Stimulated activated memory B cell treated with anti-CD40 and anti-IgM and Interleukin-4, amounts not matched to agents 10 μg/mL and 1 μg/mL and 100 μg/mL, for 72 hours (primary cell): Measurements from ENCODE around the gene TBC1D22B.
"Not testable (repeated sequence)": the region's sequence is repeated elsewhere in the genome, so short reads cannot be mapped to it uniquely, and the experiment has no call there.

Source experiments
- ATAC-seq: fragments of 150-1000 bp; cut with Tn5 transposase; 2 replicates; pipeline ENCODE4 v1.10.0; 2021
- H3K27ac Mint-ChIP-seq: one replicate; pipeline ENCODE4 v1.8.0; 2022; ENCODE audit warnings: mild to moderate bottlenecking, mixed read lengths
- H3K27me3 Mint-ChIP-seq: one replicate; pipeline ENCODE4 v1.8.0; 2022; ENCODE audit warnings: mixed read lengths
- H3K36me3 Mint-ChIP-seq: one replicate; pipeline ENCODE4 v1.8.0; 2022; ENCODE audit warnings: mixed read lengths
- H3K4me1 Mint-ChIP-seq: one replicate; pipeline ENCODE4 v1.8.0; 2022; ENCODE audit warnings: mixed read lengths
- H3K4me3 Mint-ChIP-seq: one replicate; pipeline ENCODE4 v1.8.0; 2022; ENCODE audit warnings: mild to moderate bottlenecking, moderate library complexity, mixed read lengths
- H3K9me3 Mint-ChIP-seq: one replicate; pipeline ENCODE4 v1.8.0; 2022; ENCODE audit warnings: mixed read lengths

The TBC1D22B gene

DNA sequence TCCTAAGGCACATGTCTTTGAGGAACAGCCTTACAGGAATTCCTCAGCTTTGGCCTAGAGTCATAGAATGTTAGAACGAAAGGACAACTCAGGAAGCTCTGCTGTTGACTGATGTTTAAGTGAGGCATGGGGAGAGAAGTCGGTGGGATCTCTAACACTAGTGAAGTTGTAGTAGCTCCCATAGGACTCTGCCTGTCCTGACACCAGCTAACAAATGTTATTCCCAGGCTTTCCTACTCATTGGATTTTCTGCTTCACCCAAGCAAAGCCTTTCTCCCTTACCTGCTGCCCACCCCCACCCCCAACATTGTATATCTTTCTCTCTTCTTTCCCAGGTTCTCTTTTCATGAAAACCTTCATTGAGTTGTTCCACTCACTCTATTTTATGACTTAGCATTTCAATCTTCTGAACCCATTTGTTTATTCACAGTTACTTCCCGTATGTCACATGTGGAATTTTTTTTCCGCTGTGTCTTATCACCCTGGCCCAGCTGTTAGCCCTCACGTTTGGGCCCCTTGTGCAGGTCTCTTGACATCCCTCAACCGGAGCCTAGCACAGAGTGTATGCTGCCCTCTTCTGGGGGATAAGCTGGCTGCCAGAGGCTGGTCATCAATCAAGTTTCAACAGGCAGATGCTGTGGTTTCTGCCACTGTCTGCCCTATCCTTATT, 57.0 kb downstream of the TBC1D22B start:
- no peak overlapping the region for H3K4me3 Mint-ChIP-seq
- no peak overlapping the region for H3K27ac Mint-ChIP-seq
- ATAC-seq: no peak
- H3K9me3 Mint-ChIP-seq: no peaks in the 10 kb centered on the region
- no peaks in the 10 kb centered on the region for H3K27me3 Mint-ChIP-seq
- H3K4me1 Mint-ChIP-seq: peaks cover 6% of the 10 kb centered on the region
- peaks cover 25% of the 10 kb centered on the region for H3K36me3 Mint-ChIP-seq

DNA sequence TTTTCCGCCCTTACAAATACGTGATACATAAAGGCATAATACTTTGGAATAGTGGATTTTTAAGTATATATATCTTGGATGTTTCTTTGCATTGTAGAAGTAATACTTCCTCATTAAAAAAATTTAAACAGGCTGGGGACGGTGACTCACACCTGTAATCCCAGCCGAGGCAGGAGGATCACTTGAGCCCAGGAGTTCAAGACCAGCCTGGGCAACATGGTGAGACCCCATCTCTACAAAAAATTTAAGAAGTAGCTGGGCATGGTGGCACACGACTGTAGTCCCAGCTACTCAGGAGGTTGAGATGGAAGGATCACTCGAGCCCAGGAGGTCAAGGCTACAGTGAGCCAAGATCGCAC, 57.6 kb downstream of the TBC1D22B start:
- no peak for ATAC-seq
- Mint-ChIP-seq H3K4me1 (peaks cover 6% of the 10 kb centered on the region), H3K9me3 (no peaks in the 10 kb centered on the region), H3K4me3 (no peak overlapping the region), H3K27me3 (no peaks in the 10 kb centered on the region), H3K36me3 (peaks cover 28% of the 10 kb centered on the region), H3K27ac (no peak overlapping the region)

DNA sequence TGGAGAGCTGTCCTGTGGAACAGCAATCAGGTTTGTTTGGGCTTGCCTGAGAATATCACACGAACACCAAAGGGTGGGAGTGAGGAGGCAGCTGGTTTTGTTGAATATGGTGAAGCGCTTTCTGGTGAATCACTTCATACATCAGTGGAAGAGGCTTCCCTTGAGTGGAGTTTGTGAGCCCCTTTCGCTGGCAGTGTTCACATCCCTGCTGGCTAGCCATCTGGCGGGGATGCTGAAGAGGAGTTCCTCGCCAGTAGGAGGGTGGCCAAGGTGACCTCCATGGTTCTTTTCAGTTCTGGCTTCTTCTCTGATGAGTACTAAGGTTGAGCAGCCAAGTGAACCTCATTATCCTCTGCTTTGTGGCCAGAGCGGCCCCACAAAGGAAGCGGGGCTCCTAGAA, 58.5 kb downstream of the TBC1D22B start:
- H3K36me3 Mint-ChIP-seq: peaks cover 28% of the 10 kb centered on the region
- H3K4me3 Mint-ChIP-seq: no peak overlapping the region
- ATAC-seq: no peak
- H3K27ac Mint-ChIP-seq: no peak overlapping the region
- no peaks in the 10 kb centered on the region for H3K27me3 Mint-ChIP-seq
- no peaks in the 10 kb centered on the region for H3K9me3 Mint-ChIP-seq
- peaks cover 6% of the 10 kb centered on the region for H3K4me1 Mint-ChIP-seq

DNA sequence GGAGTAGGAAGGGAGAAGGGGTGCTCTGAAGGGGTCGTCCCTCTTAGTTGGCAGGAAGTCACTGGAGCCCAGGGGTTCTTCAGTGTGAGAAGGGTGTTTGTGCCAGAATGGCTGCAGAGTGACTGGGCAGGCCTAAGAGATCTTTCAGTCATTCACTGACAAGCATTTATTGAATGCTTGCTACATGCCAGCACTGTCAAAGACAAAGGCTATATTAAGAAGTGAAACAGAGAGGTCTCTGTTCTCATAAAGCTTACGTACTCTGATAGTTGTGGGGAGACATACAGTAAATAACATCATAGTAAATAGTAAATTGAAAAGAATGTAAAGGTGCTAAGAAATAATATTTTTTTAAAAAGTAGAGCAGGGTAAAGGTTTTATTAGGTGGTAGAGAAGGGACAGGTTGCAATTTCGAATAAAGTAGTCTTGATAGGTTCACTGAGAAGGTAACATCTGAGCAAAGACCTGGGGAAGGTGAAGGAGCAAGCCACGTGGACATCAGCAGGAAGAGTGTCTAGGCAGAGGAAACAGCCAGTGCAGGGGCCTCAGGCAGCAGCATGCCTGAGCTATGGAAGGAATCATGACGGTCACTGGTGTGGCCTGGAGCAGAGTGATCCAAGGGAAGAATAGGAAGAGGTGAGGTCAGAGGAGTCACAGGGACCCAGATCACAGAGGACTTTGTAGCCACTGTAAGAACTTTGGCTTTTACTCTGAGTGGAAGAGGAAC, 59.9 kb downstream of the TBC1D22B start:
- Mint-ChIP-seq H3K36me3 (peaks cover 39% of the 10 kb centered on the region), H3K9me3 (no peaks in the 10 kb centered on the region), H3K4me3 (no peak overlapping the region), H3K4me1 (peaks cover 6% of the 10 kb centered on the region), H3K27me3 (no peaks in the 10 kb centered on the region), H3K27ac (no peak overlapping the region)
- no peak for ATAC-seq

DNA sequence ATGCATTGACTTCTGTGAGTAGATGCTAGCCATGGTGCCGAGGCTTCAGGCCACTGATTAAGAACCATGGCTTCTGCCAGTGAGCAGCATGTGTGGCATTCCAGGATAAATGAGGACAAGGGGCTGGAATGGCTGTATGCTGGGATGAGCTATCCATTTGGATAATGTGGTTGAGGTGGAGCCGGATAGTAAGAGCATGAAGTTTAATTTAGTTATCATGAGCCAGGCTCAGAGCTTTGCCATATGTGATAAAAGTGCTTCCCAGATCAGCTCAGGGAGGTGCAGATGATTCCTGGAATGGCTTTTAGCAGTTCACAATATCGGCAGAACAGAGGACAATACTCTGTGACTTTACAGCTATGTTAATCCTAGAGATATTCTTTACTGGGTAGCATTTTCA, 61.6 kb downstream of the TBC1D22B start:
- Mint-ChIP-seq H3K27me3 (no peaks in the 10 kb centered on the region), H3K4me3 (no peak overlapping the region), H3K36me3 (peaks cover 31% of the 10 kb centered on the region), H3K27ac (no peak overlapping the region), H3K9me3 (no peaks in the 10 kb centered on the region), H3K4me1 (peaks cover 6% of the 10 kb centered on the region)
- no peak for ATAC-seq

DNA sequence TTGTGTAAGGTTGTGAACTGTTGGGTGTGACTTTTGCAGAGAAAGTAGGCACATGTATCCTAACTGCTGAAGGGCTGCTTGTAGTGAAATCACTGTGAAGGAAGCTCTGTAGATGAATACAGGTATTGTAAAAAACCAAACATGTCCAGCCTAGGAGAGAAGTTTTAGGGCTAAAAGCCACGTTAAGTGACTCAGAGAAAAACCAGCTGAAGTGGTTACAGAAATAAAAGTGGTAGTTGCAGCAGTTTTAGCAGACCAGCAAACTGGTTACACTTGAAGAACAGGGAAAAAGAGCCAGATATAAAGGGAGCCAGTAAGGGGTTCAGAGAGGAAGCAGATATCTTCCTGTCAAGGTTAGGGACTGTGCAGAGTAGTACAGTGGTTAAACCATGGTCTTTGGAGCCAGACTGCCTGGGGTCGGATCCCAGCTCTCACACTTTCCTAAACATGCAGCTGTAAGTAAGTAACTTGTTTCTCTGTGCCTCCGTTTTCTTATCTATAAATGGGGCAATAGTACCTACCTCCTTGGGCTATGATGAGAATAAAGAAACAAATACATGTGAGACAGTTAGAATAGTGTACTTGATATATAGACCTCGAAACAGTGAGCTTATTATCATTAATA, 62.4 kb downstream of the TBC1D22B start:
- H3K27ac Mint-ChIP-seq: no peak overlapping the region
- no peak for ATAC-seq
- no peak overlapping the region for H3K4me3 Mint-ChIP-seq
- peaks cover 22% of the 10 kb centered on the region for H3K36me3 Mint-ChIP-seq
- no peaks in the 10 kb centered on the region for H3K9me3 Mint-ChIP-seq
- no peaks in the 10 kb centered on the region for H3K27me3 Mint-ChIP-seq
- peaks cover under 1% of the 10 kb centered on the region for H3K4me1 Mint-ChIP-seq

DNA sequence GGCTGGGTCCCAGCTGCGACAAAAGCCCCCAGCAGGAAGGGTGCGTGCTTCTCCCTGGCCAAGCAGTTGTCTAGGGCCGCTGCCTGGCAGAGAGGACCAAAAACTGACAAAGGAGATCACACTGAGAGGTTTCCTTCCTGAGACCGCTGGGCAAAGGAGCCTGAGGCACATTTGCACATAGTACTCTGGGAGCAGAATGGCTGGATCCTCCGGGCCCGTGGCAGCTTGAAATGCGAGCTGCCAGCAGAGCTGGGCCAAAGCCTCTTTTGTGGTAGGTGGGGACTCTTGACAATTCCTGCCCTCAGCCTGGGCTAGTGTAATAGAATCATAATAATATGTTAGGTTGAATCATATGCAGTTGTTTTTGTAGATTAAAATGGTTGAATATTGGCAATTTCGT, 63.1 kb downstream of the TBC1D22B start:
- H3K27ac Mint-ChIP-seq: no peak overlapping the region
- peaks cover 2% of the 10 kb centered on the region for H3K4me1 Mint-ChIP-seq
- ATAC-seq: no peak
- H3K36me3 Mint-ChIP-seq: peaks cover 21% of the 10 kb centered on the region
- no peaks in the 10 kb centered on the region for H3K27me3 Mint-ChIP-seq
- no peak overlapping the region for H3K4me3 Mint-ChIP-seq
- no peaks in the 10 kb centered on the region for H3K9me3 Mint-ChIP-seq

DNA sequence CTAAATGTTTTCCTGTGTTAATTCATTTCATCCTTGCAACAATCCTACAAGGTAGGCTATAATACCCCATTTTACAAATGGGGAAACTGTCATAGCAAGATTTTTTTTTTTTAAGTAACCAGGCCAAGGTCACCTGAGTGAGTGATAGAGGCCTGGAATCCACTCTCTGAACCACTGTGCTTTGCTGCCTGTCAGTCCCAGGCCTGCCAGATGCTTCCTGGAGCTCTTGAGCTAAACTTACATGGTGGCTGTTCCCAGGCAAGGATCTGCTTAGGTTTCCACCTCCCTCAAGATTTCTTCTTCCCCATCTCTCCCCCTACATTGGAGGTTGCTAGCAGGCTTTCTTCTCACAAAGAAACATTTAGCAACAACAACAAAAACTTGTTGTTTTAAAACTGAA, 63.5 kb downstream of the TBC1D22B start:
- H3K27me3 Mint-ChIP-seq: no peaks in the 10 kb centered on the region
- peaks cover 21% of the 10 kb centered on the region for H3K36me3 Mint-ChIP-seq
- peaks cover 6% of the 10 kb centered on the region for H3K4me1 Mint-ChIP-seq
- H3K27ac Mint-ChIP-seq: no peak overlapping the region
- no peaks in the 10 kb centered on the region for H3K9me3 Mint-ChIP-seq
- ATAC-seq: no peak
- no peak overlapping the region for H3K4me3 Mint-ChIP-seq

DNA sequence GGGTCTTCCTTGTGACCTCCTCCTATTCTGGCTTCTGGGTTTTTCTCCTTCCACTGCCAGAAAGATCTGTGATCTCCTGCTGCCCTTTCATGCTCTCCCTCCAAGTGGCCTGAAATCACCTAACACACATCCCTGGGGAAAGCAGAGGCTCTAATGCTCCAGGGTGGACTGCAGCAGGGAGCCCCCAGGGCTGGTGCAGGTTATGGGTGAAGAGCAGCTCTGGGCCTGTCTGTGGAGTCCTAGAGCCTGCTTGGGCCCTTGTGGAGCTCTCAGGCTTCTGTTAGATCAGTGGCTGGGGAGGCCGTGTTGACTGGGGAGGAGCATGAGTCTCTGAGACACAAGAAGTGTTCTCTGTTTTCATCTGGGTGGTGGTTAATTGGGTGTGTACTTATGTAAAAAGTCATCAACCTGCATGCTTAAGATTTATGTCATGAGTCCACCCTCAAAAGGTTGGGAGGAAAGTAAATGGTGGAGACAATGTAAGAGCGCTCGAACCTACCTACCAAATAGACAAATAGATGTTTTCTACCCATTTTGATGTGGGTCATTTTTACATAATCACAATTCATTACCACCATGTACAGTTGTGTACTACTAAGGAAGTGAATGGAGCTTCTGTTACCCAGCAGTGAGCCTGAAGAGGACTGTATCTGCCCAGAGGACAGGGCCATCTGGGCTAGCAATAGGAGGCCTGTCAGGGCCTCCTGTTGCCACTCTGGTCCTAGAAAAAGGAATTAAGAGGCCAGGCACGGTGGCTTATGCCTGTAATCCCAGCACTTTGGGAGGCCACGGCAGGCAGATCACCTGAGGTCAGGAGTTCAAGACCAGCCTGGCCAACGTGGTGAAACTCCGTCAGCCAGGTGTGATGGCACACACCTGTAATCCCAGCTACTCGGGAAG, 64.2 kb downstream of the TBC1D22B start:
- no peaks in the 10 kb centered on the region for H3K27me3 Mint-ChIP-seq
- no peak for ATAC-seq
- peaks cover 6% of the 10 kb centered on the region for H3K4me1 Mint-ChIP-seq
- peaks cover 23% of the 10 kb centered on the region for H3K36me3 Mint-ChIP-seq
- H3K27ac Mint-ChIP-seq: no peak overlapping the region
- no peak overlapping the region for H3K4me3 Mint-ChIP-seq
- H3K9me3 Mint-ChIP-seq: no peaks in the 10 kb centered on the region

DNA sequence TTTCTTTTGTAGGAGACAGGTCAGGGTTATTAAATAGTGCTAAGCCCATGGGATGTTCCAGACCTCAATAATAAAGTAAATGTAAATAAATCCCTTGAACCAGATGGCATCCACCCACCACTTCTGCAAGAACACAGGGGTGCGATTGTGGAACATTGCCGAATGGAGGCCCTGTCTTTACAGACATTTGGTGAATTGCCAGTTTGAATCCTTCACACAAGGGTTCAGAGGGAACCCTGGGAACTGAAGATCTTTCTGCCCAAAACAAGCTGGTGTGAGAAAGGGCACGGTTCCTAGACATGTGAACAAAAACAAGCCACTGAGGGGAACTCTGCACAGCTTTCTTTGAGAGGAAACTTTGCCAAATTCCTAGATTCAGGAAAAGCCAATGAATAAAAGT, 66.0 kb downstream of the TBC1D22B start:
- H3K27ac Mint-ChIP-seq: no peak overlapping the region
- peaks cover 6% of the 10 kb centered on the region for H3K4me1 Mint-ChIP-seq
- H3K4me3 Mint-ChIP-seq: no peak overlapping the region
- H3K9me3 Mint-ChIP-seq: no peaks in the 10 kb centered on the region
- no peaks in the 10 kb centered on the region for H3K27me3 Mint-ChIP-seq
- no peak for ATAC-seq
- peaks cover 26% of the 10 kb centered on the region for H3K36me3 Mint-ChIP-seq

DNA sequence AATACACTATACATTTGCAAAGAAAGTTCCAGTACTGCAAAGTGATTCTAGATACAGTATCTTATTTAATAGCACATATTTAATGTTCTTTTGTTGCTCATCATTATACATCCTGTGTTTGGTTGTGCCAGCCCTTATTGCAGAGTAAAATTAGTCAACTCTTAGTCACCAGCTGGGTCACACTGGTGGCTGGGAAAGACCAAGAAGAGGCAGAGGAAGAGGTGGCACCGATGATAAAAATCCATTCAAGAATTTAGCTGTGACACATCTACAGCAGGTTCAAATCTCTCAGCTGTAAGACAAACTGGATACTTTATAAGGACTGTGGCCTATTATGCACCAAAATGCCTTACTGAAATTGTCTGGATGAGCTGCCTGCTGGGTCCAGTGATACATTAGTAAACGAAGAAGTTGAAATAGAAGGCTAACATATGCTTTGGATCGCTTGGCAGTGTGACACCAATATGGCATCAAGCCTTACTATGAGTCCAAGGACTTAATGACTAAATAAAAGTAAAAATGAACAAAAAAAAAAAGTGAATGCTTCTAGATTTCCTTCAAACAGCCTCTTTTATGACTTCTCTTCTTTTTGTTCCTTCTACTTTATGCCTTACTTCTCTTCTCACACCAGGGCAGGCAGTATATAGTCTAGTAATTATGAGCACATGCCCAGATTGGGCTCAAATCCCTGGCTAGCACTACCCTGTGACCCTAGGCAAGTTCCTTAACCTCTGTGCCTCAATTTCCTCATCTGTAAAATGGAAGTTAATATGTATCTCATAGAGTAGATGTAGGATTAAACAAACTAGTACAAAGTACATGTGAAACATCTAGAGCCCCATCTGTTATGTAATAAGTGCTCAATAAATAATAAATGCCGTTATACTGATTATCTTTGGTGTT, 66.8 kb downstream of the TBC1D22B start:
- Mint-ChIP-seq H3K4me3 (no peak overlapping the region), H3K9me3 (no peaks in the 10 kb centered on the region), H3K27me3 (no peaks in the 10 kb centered on the region), H3K27ac (no peak overlapping the region), H3K4me1 (peaks cover 6% of the 10 kb centered on the region), H3K36me3 (peaks cover 30% of the 10 kb centered on the region)
- no peak for ATAC-seq

DNA sequence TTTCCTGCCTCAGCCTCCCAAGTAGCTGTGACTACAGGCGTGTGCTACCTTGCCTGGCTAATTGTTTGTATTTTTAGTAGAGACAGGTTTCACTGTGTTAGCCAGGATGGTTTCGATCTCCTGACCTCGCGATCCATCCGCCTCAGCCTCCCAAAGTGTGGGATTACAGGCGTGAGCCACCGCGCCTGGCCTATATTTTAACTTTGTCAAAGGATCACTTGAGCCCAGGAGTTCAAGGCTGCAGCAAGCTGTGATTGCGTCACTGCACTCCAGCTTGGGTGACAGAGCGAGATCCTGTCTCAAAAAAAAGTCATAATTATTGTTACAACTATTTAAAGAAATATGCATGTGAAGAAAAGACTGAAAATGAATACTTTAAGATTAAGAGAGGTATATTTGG, 72.8 kb downstream of the TBC1D22B start:
- H3K9me3 Mint-ChIP-seq, ATAC-seq, H3K27me3 Mint-ChIP-seq, H3K4me1 Mint-ChIP-seq, H3K27ac Mint-ChIP-seq, H3K4me3 Mint-ChIP-seq: not testable (repeated sequence)
- peaks cover 19% of the 10 kb centered on the region for H3K36me3 Mint-ChIP-seq

DNA sequence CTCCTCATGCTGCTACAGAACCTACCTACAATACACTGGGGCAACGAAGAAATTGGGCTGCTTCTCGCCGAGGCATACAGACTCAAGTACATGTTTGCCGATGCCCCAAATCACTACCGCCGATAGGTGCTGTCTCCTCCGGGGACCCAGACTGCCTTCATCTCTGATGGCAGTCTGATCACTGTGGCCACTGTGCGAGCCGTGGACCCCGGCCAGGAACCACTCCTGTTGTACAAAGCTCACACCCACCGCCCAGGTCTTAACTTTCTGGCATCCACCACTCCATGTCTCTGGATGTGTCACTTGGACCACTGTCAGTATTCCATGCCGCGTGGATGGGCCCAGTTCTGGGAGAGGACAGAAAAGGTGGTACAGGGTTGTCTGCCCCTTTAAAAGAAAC, 73.5 kb downstream of the TBC1D22B start:
- peaks cover 19% of the 10 kb centered on the region for H3K36me3 Mint-ChIP-seq
- H3K4me1 Mint-ChIP-seq: peaks cover under 1% of the 10 kb centered on the region
- no peak for ATAC-seq
- no peak overlapping the region for H3K4me3 Mint-ChIP-seq
- no peak overlapping the region for H3K27ac Mint-ChIP-seq
- no peaks in the 10 kb centered on the region for H3K9me3 Mint-ChIP-seq
- no peaks in the 10 kb centered on the region for H3K27me3 Mint-ChIP-seq

DNA sequence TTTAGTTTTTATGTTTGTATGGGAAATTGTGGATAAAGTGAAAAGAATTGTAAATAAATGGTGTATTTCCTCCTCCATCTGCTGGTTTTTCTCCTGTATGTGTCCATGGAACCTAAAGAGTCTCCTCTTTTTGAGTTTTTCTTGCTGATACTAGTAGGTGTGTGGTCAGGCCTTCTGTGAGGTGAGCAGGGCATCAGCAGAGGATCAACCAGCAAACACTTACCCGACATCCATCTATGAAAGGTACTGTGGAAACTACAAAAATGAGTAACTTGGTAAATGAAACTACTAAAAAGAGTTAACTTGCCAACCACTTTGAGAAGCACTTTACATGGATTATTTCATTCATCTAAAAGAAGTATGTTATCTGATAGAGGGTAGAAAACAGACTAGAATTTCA, 75.3 kb downstream of the TBC1D22B start:
- Mint-ChIP-seq H3K4me1 (no peaks in the 10 kb centered on the region), H3K4me3 (no peak overlapping the region), H3K27ac (no peak overlapping the region), H3K27me3 (no peaks in the 10 kb centered on the region), H3K9me3 (no peaks in the 10 kb centered on the region), H3K36me3 (peaks cover 17% of the 10 kb centered on the region)
- ATAC-seq: no peak
